Breast epithelium (tissue), 3 donors: ENCODE data around the gene MRPL39.

Source experiments
- CTCF ChIP-seq, 3 donors: fragments of 450-650 bp; IDR thresholded peaks; one replicate each; pipeline ENCODE4 v1.5.1; 2016 to 2017; ENCODE audit warnings: antibody characterized with exemption in 3 of 3, mild to moderate bottlenecking in 3 of 3, moderate library complexity in 3 of 3
- POLR2A ChIP-seq: fragments of 450-650 bp; IDR thresholded peaks from one replicate; pipeline ENCODE4 v1.6.1; 2016; ENCODE audit warnings: antibody characterized with exemption, mild to moderate bottlenecking, moderate library complexity
- POLR2AphosphoS5 ChIP-seq, 3 donors: sonication (generic); formaldehyde crosslinking; IDR thresholded peaks; one replicate each; pipeline ENCODE4 v1.6.1; 2017; ENCODE audit warnings: antibody characterized with exemption in 3 of 3

DNA sequence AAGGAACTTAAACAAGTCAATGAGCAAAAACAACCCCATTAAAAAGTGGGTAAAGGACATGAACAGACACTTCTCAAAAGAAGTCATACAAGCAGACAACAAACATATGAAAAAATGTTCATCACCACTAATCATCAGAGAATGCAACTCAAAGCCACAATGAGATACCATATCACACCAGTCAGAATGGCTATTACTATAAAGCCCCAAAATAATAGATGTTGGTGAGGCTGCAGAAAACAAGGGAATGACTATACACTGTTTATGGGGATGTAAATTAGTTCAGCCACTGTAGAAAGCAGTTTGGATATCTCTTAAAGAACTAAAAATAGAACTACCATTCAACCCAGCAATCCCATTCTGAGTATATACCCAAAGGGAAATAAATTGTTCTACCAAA is 51.2 kb downstream of the MRPL39 start:
- TF ChIP-seq POLR2A (no peak), CTCF (IDR thresholded peaks at IDR 0.05) (no peak), POLR2AphosphoS5 (IDR thresholded peaks at IDR 0.05) (no peak)
